Measurements from ENCODE around the gene EIF2B1. TPM values are rescaled to one million over a fixed set of nuclear protein-coding genes. Genes with fewer than 3 reads are reported as not detected.

Gene EIF2B1
- total and polyA plus RNA-seq, 9 of the 15 experiments (the other 6 are each of a cell fraction or from before 2014, with no cell fraction given) = 35.7 to 195 (median 67.8) TPM

DNA sequence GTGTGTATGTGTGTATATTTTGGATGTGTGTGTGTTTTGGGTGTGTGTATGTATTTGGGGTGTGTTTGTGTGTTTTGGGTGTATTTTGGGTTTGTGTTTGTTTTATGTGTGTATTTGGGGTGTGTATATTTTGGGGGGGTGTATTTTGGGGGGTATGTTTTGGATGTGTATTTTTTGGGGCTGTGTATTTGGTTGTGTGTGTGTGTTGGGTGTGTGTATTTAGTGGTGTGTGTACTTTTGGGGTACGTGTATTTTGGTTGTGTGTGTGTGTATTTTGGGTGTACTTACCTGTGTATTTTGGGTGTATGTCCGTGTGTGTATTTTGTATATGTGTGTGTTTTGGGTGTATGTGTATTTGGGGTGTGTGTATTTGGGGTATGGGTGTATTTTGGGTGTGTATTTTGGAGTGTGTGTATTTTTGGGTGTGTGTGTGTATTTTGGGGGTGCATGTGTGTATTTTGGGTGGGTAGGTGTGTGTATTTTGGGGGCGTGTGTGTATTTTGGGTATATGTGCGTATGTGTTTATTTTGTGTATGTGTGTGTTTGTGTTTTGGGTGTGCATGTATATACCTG, 20.7 kb upstream of the EIF2B1 start (continued):
- TF ChIP-seq, protein P1, sequence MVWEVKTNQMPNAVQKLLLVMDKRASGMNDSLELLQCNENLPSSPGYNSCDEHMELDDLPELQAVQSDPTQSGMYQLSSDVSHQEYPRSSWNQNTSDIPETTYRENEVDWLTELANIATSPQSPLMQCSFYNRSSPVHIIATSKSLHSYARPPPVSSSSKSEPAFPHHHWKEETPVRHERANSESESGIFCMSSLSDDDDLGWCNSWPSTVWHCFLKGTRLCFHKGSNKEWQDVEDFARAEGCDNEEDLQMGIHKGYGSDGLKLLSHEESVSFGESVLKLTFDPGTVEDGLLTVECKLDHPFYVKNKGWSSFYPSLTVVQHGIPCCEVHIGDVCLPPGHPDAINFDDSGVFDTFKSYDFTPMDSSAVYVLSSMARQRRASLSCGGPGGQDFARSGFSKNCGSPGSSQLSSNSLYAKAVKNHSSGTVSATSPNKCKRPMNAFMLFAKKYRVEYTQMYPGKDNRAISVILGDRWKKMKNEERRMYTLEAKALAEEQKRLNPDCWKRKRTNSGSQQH (CRISPR knock-in tag; IDR thresholded peaks at IDR 0.05) = 0 out of 2 replicates have a peak, but pooled peaks have one; percentile 51
- TF ChIP-seq MEF2A (IDR thresholded peaks at IDR 0.05; ENCODE audit: control insufficient read depth, low read depth, low read length) (no peak), MYC (IDR thresholded peaks at IDR 0.05; ENCODE audit: low read depth, low read length) (no peak), MYC (CRISPR knock-in tag; IDR thresholded peaks at IDR 0.05; ENCODE audit: borderline replicate concordance, low read depth) (no peak), TBL1XR1 (IDR thresholded peaks at IDR 0.05; ENCODE audit: low read length in 2 of 2) (no peak), ZNF699 (CRISPR knock-in tag; IDR thresholded peaks at IDR 0.05; ENCODE audit: insufficient replicate concordance) (no peak), RBM22 (IDR thresholded peaks at IDR 0.05; ENCODE audit: low read depth, low read length, poor library complexity, severe bottlenecking) (no peak), COPS2 (conservative IDR thresholded peaks at IDR 0.05) (no peak)
- TF ChIP-seq, protein P2, sequence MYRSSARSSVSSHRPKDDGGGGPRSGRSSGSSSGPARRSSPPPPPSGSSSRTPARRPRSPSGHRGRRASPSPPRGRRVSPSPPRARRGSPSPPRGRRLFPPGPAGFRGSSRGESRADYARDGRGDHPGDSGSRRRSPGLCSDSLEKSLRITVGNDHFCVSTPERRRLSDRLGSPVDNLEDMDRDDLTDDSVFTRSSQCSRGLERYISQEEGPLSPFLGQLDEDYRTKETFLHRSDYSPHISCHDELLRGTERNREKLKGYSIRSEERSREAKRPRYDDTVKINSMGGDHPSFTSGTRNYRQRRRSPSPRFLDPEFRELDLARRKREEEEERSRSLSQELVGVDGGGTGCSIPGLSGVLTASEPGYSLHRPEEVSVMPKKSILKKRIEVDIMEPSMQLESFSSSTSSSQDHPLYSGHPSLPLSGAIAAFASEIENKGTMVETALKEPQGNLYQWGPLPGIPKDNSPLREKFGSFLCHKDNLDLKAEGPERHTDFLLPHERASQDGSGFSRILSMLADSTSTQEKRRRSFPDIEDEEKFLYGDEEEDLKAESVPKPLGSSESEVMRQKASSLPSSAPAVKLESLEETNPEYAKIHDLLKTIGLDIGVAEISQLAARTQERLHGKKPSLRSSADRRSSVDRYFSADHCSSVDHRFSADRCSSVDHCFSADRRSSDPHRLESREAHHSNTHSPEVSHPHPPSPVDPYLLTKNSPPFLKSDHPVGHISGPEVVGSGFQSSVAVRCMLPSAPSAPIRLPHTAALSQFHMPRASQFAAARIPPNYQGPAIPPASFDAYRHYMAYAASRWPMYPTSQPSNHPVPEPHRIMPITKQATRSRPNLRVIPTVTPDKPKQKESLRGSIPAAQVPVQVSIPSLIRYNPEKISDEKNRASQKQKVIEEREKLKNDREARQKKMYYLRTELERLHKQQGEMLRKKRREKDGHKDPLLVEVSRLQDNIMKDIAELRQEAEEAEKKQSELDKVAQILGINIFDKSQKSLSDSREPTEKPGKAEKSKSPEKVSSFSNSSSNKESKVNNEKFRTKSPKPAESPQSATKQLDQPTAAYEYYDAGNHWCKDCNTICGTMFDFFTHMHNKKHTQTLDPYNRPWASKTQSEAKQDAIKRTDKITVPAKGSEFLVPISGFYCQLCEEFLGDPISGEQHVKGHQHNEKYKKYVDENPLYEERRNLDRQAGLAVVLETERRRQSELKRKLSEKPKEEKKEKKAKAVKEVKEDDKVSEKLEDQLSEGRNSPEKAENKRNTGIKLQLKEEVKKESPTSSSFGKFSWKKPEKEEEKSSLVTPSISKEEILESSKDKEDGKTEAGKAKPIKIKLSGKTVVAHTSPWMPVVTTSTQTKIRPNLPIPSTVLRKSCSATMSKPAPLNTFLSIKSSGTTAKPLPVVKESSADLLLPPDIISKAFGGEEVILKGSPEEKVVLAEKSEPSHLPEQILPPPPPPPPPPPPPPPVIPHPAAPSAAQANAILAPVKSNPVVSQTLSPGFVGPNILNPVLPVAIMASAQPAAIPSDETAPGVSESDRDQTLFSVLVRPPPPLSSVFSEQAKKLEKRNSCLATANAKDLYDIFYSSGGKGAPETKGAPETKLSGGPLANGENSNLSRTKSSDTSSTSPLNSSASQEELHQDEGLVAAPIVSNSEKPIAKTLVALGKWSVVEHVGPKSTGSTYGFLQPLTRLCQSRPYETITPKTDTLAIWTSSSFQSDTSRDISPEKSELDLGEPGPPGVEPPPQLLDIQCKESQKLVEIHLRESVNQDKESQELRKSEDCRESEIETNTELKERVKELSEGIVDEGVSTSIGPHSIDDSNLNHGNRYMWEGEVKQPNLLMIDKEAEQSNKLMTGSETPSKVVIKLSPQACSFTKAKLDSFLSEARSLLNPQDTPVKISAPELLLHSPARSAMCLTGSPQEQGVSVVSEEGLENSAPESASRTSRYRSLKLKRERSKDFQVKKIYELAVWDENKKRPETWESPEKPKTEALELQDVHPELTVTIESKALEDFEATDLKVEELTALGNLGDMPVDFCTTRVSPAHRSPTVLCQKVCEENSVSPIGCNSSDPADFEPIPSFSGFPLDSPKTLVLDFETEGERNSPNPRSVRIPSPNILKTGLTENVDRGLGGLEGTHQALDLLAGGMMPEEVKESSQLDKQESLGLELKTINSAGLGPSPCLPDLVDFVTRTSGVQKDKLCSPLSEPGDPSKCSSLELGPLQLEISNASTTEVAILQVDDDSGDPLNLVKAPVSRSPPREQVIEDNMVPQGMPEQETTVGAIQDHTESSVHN (IDR thresholded peaks at IDR 0.05; ENCODE audit: borderline replicate concordance in 1 of 2, low read depth in 1 of 2) = no peak
- TF ChIP-seq, protein P3, sequence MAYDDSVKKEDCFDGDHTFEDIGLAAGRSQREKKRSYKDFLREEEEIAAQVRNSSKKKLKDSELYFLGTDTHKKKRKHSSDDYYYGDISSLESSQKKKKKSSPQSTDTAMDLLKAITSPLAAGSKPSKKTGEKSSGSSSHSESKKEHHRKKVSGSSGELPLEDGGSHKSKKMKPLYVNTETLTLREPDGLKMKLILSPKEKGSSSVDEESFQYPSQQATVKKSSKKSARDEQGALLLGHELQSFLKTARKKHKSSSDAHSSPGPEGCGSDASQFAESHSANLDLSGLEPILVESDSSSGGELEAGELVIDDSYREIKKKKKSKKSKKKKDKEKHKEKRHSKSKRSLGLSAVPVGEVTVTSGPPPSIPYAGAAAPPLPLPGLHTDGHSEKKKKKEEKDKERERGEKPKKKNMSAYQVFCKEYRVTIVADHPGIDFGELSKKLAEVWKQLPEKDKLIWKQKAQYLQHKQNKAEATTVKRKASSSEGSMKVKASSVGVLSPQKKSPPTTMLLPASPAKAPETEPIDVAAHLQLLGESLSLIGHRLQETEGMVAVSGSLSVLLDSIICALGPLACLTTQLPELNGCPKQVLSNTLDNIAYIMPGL (CRISPR knock-in tag; IDR thresholded peaks at IDR 0.05) = no peak
- TF ChIP-seq, protein P4, sequence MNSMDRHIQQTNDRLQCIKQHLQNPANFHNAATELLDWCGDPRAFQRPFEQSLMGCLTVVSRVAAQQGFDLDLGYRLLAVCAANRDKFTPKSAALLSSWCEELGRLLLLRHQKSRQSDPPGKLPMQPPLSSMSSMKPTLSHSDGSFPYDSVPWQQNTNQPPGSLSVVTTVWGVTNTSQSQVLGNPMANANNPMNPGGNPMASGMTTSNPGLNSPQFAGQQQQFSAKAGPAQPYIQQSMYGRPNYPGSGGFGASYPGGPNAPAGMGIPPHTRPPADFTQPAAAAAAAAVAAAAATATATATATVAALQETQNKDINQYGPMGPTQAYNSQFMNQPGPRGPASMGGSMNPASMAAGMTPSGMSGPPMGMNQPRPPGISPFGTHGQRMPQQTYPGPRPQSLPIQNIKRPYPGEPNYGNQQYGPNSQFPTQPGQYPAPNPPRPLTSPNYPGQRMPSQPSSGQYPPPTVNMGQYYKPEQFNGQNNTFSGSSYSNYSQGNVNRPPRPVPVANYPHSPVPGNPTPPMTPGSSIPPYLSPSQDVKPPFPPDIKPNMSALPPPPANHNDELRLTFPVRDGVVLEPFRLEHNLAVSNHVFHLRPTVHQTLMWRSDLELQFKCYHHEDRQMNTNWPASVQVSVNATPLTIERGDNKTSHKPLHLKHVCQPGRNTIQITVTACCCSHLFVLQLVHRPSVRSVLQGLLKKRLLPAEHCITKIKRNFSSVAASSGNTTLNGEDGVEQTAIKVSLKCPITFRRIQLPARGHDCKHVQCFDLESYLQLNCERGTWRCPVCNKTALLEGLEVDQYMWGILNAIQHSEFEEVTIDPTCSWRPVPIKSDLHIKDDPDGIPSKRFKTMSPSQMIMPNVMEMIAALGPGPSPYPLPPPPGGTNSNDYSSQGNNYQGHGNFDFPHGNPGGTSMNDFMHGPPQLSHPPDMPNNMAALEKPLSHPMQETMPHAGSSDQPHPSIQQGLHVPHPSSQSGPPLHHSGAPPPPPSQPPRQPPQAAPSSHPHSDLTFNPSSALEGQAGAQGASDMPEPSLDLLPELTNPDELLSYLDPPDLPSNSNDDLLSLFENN (IDR thresholded peaks at IDR 0.05; ENCODE audit: low read depth in 2 of 2, low read length in 2 of 2) = no peak
